OCI-LY1 (cell line): Measurements from ENCODE around the gene TUBB3.

ENCODE experiments used
- H2AFZ ChIP-seq: fragments of 200-600 bp; sonication (generic), shearing (Covaris generic); 2 replicates; pipeline ENCODE4 v1.6.0; 2014; ENCODE audit warnings: antibody characterized with exemption, mild to moderate bottlenecking, low read length
- H3F3A ChIP-seq: fragments of 200-600 bp; sonication (generic), shearing (Covaris generic); 2 replicates; pipeline ENCODE4 v1.6.0; 2014; ENCODE audit warnings: mild to moderate bottlenecking, antibody characterized with exemption, low read length, moderate library complexity; ENCODE audit not compliant: insufficient read depth
- H3K27ac ChIP-seq: fragments of 200-600 bp; sonication (generic); 2 replicates; pipeline ENCODE4 v1.5.1; 2014; ENCODE audit warnings: low read length, mixed run types, mild to moderate bottlenecking, low read depth; ENCODE audit not compliant: poor library complexity, severe bottlenecking
- H3K27me3 ChIP-seq: fragments of 200-600 bp; sonication (generic); 2 replicates; pipeline ENCODE4 v1.6.0; 2014; ENCODE audit warnings: antibody characterized with exemption, mild to moderate bottlenecking, low read length, moderate library complexity; ENCODE audit not compliant: insufficient read depth
- H3K36me3 ChIP-seq: fragments of 200-600 bp; sonication (generic); 2 replicates; pipeline ENCODE4 v1.6.1; 2014; ENCODE audit warnings: mild to moderate bottlenecking, antibody characterized with exemption, low read length, moderate library complexity, mixed read lengths; ENCODE audit not compliant: insufficient read depth
- H3K4me1 ChIP-seq: fragments of 200-600 bp; sonication (generic); 2 replicates; pipeline ENCODE4 v1.5.1; 2014; ENCODE audit warnings: mild to moderate bottlenecking, low read length, moderate library complexity; ENCODE audit not compliant: insufficient read depth, severe bottlenecking
- H3K4me2 ChIP-seq: fragments of 200-600 bp; sonication (generic), shearing (Covaris generic); 2 replicates; pipeline ENCODE4 v1.6.1; 2014; ENCODE audit warnings: low read length
- H3K4me3 ChIP-seq: fragments of 200-600 bp; sonication (generic); 2 replicates; pipeline ENCODE4 v1.5.1; 2014; ENCODE audit warnings: low read length, low read depth, mild to moderate bottlenecking, mixed read lengths; ENCODE audit not compliant: poor library complexity, severe bottlenecking
- H3K79me2 ChIP-seq: fragments of 200-600 bp; shearing (Covaris generic); 2 replicates; pipeline ENCODE4 v1.6.1; 2016; ENCODE audit warnings: mixed run types, low read length, mixed read lengths; ENCODE audit not compliant: insufficient read depth
- H3K9ac ChIP-seq: fragments of 200-600 bp; sonication (generic), shearing (Covaris generic); 2 replicates; pipeline ENCODE4 v1.6.1; 2014; ENCODE audit warnings: mild to moderate bottlenecking, low read length, mixed read lengths
- H3K9me2 ChIP-seq: fragments of 200-600 bp; sonication (generic), shearing (Covaris generic); 2 replicates; pipeline ENCODE4 v1.6.1; 2014; ENCODE audit warnings: low read depth, mild to moderate bottlenecking, low read length, mixed read lengths
- H3K9me3 ChIP-seq: fragments of 200-600 bp; shearing (Covaris generic); 2 replicates; pipeline ENCODE4 v1.6.1; 2014; ENCODE audit warnings: low read length, mixed read lengths
- H4K20me1 ChIP-seq: fragments of 200-600 bp; sonication (generic), shearing (Covaris generic); 2 replicates; pipeline ENCODE4 v1.6.0; 2016; ENCODE audit warnings: mild to moderate bottlenecking, low read length; ENCODE audit not compliant: insufficient read depth
- EZH2 ChIP-seq: fragments of 200-600 bp; sonication (generic), shearing (Covaris generic); IDR thresholded peaks from 2 replicates; pipeline ENCODE4 v1.8.0; 2017; ENCODE audit warnings: borderline replicate concordance, mixed run types, mild to moderate bottlenecking, antibody characterized with exemption, low read length, moderate library complexity, mixed read lengths
- TF ChIP-seq, protein P1 (sequence below): fragments of 200-600 bp; sonication (generic), shearing (Covaris generic); IDR thresholded peaks from 2 replicates; pipeline ENCODE4 v1.5.1; 2017; ENCODE audit warnings: mild to moderate bottlenecking, antibody characterized with exemption, low read length, moderate library complexity, mixed read lengths

Gene TUBB3

DNA sequence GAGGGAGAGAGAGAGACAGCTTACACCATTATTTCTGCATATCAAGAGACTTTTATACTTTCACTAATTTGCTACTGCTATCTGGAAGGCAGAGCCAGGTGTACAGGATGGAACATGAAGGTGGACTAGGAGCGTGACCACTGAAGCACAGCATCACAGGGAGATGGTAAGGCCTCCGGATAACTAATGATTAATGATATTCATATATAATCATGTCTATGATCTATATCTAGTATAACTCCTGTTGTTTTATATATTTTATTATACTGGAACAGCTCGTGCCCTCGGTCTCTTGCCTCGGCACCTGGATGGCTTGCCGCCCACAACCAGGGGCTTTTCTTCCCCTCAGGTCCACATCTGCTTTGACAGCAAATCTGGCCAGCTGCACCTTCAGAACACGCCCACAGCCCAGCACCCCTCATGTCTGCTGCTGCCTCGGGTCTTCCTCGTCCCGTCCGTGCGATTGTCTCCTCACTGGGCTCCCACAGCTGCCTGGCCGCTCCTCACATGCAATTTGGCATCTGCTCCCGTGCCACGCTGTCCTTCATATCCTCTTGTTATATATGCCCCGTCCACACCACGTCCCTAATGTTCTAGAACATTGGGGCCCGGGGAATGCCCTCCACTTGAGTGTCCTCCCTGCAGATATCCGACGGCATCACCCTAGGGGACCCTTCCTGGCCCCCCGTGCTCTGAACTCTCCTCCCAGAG lies 15.2 kb downstream of the TUBB3 start:
- no peak overlapping the region for H2AFZ ChIP-seq
- no peaks in the 10 kb centered on the region for H3K9me2 ChIP-seq
- H3K4me2 ChIP-seq: no peak overlapping the region
- no peak overlapping the region for H3K9ac ChIP-seq
- H3K79me2 ChIP-seq: no peaks in the 10 kb centered on the region
- H4K20me1 ChIP-seq: no peaks in the 10 kb centered on the region
- H3K27me3 ChIP-seq: no peaks in the 10 kb centered on the region
- H3K27ac ChIP-seq: no peak overlapping the region
- TF ChIP-seq, protein P1, sequence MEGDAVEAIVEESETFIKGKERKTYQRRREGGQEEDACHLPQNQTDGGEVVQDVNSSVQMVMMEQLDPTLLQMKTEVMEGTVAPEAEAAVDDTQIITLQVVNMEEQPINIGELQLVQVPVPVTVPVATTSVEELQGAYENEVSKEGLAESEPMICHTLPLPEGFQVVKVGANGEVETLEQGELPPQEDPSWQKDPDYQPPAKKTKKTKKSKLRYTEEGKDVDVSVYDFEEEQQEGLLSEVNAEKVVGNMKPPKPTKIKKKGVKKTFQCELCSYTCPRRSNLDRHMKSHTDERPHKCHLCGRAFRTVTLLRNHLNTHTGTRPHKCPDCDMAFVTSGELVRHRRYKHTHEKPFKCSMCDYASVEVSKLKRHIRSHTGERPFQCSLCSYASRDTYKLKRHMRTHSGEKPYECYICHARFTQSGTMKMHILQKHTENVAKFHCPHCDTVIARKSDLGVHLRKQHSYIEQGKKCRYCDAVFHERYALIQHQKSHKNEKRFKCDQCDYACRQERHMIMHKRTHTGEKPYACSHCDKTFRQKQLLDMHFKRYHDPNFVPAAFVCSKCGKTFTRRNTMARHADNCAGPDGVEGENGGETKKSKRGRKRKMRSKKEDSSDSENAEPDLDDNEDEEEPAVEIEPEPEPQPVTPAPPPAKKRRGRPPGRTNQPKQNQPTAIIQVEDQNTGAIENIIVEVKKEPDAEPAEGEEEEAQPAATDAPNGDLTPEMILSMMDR: no peak
- no peak for TF ChIP-seq EZH2
- no peaks in the 10 kb centered on the region for H3F3A ChIP-seq
- H3K36me3 ChIP-seq: peaks cover 4% of the 10 kb centered on the region; the same call in 1 of the 2 replicates
- H3K9me3 ChIP-seq: no peaks in the 10 kb centered on the region
- H3K4me1 ChIP-seq: no peaks in the 10 kb centered on the region
- no peak overlapping the region for H3K4me3 ChIP-seq

DNA sequence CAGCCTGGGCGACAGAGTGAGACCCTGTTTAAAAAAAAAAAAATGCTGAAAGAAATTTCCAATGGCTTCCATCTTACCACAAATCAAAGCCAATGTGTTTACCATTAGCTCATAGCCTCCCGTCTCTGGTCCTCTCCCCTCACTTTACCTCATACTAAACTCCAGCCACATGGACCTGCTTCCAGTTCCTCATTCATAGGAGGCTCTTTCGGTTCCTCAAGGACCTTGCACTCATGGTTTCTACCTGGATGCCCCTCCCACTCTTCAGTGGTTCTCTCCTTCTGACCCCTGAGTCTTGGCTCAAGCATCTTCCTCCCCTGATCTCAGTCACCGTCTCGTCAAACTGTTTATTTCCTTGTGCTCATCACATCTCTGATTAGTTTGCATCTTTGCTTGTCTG lies 21.6 kb downstream of the TUBB3 start:
- Histone ChIP-seq H3K79me2 (no peaks in the 10 kb centered on the region), H3F3A (no peaks in the 10 kb centered on the region), H3K4me2 (no peak overlapping the region), H3K9ac (no peak overlapping the region), H3K9me2 (no peaks in the 10 kb centered on the region), H3K27me3 (no peaks in the 10 kb centered on the region), H3K4me1 (peaks cover 18% of the 10 kb centered on the region), H3K27ac (no peak overlapping the region), H3K9me3 (no peaks in the 10 kb centered on the region), H2AFZ (no peak overlapping the region), H4K20me1 (no peaks in the 10 kb centered on the region), H3K4me3 (no peak overlapping the region), H3K36me3 (no peaks in the 10 kb centered on the region)
- no peak for TF ChIP-seq EZH2
- TF ChIP-seq, protein P1: no peak

DNA sequence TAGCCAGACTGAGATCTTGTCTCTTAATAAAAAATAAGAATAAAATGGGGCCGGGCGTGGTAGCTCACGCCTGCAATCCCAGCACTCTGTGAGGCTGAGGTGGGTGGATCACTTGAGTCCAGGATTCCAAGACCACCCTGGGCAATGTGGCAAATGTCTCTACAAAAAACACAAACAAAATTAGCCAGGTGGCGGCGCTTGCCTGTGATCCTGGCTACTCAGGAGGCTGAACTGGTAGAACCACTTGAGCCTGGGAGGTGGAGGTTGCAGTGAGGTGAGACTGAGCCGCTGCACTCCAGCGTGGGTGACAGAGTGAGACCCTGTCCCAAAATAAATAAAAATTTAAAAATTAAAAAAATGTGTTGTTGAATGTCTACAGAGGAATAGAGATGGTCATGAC lies 22.5 kb downstream of the TUBB3 start:
- Histone ChIP-seq H3K9me2 (no peaks in the 10 kb centered on the region), H4K20me1 (no peaks in the 10 kb centered on the region), H2AFZ (no peak overlapping the region), H3K4me3 (no peak overlapping the region), H3K9ac (no peak overlapping the region), H3K36me3 (peaks cover 4% of the 10 kb centered on the region; the same call in 1 of the 2 replicates), H3K4me1 (peaks cover 24% of the 10 kb centered on the region), H3K27ac (no peak overlapping the region), H3K79me2 (no peaks in the 10 kb centered on the region), H3K9me3 (no peaks in the 10 kb centered on the region), H3F3A (no peaks in the 10 kb centered on the region), H3K27me3 (no peaks in the 10 kb centered on the region), H3K4me2 (no peak overlapping the region)
- TF ChIP-seq EZH2: no peak
- TF ChIP-seq, protein P1: peak; percentile 32; the same call in 1 of the 2 replicates
